Mesenchymal stem cell (in vitro differentiated cells and primary cell): ENCODE data around the gene PXDN.

ENCODE experiments used
- DNase-seq: peaks from one replicate; pipeline ENCODE4 v3.0.0-alpha.2; 2013
- H2AFZ ChIP-seq: one replicate; pipeline ENCODE4 v1.6.1; 2013; ENCODE audit warnings: low read depth, mild to moderate bottlenecking, control low read depth, inconsistent platforms, low read length, moderate library complexity
- H2AK5ac ChIP-seq: 2 replicates; pipeline ENCODE4 v1.6.1; 2013; ENCODE audit warnings: low read length, moderate library complexity, mild to moderate bottlenecking, inconsistent platforms; ENCODE audit not compliant: severe bottlenecking
- H2BK120ac ChIP-seq: one replicate; pipeline ENCODE4 v1.6.1; 2013; ENCODE audit warnings: low read depth, mild to moderate bottlenecking, inconsistent platforms, low read length, moderate library complexity
- H2BK12ac ChIP-seq, 2 experiments: one replicate each; pipeline ENCODE4 v1.6.1; 2013; ENCODE audit warnings: inconsistent platforms in 2 of 2, low read length in 2 of 2, mild to moderate bottlenecking in 2 of 2, moderate library complexity in 2 of 2, control low read depth in 1 of 2
- H2BK15ac ChIP-seq: one replicate; pipeline ENCODE4 v1.6.1; 2013; ENCODE audit warnings: mild to moderate bottlenecking, low read depth, inconsistent platforms; ENCODE audit not compliant: poor library complexity, severe bottlenecking
- H2BK5ac ChIP-seq: 2 replicates; pipeline ENCODE4 v1.6.1; 2013; ENCODE audit warnings: low read depth, mild to moderate bottlenecking, low read length, control low read depth, inconsistent platforms; ENCODE audit not compliant: poor library complexity, severe bottlenecking
- H3K14ac ChIP-seq, 2 experiments: one replicate each; pipeline ENCODE4 v1.6.1; 2013; ENCODE audit warnings: inconsistent platforms in 2 of 2, low read length in 2 of 2, control low read depth in 1 of 2, mild to moderate bottlenecking in 1 of 2, moderate library complexity in 1 of 2
- H3K18ac ChIP-seq, 2 experiments: one replicate each; pipeline ENCODE4 v1.6.1; 2013; ENCODE audit warnings: inconsistent platforms in 2 of 2, low read length in 2 of 2, control low read depth in 1 of 2, low read depth in 1 of 2, mild to moderate bottlenecking in 1 of 2
- H3K23ac ChIP-seq, 2 experiments: one replicate each; pipeline ENCODE4 v1.6.1; 2013; ENCODE audit warnings: inconsistent platforms in 2 of 2, low read length in 2 of 2, mild to moderate bottlenecking in 2 of 2, moderate library complexity in 2 of 2, control low read depth in 1 of 2
- H3K27ac ChIP-seq: 2 replicates; pipeline ENCODE4 v1.5.1; 2013; ENCODE audit warnings: mild to moderate bottlenecking, moderate library complexity, low read length, control low read depth, inconsistent platforms; ENCODE audit not compliant: poor library complexity, severe bottlenecking
- H3K27me3 ChIP-seq, 2 experiments: 2 replicates each; pipeline versions ENCODE4 v1.6.1 to v1.7.0; 2013; ENCODE audit warnings: low read length in 2 of 2, mild to moderate bottlenecking in 2 of 2, moderate library complexity in 2 of 2, control low read depth in 1 of 2, inconsistent platforms in 1 of 2; ENCODE audit not compliant: control insufficient read depth in 1 of 2, insufficient read depth in 1 of 2
- H3K36me3 ChIP-seq, 2 experiments: 2 replicates each; pipeline versions ENCODE4 v1.6.1 to v1.7.0; 2013; ENCODE audit warnings: low read length in 2 of 2, control low read depth in 1 of 2, inconsistent platforms in 1 of 2, low read depth in 1 of 2, mild to moderate bottlenecking in 1 of 2; ENCODE audit not compliant: insufficient read depth in 2 of 2, control insufficient read depth in 1 of 2
- H3K4ac ChIP-seq, 2 experiments: one replicate each; pipeline ENCODE4 v1.6.1; 2013; ENCODE audit warnings: inconsistent platforms in 2 of 2, low read length in 2 of 2, mild to moderate bottlenecking in 2 of 2, moderate library complexity in 2 of 2, control low read depth in 1 of 2, low read depth in 1 of 2
- H3K4me1 ChIP-seq: 2 replicates; pipeline ENCODE4 v1.6.1; 2013; ENCODE audit warnings: low read depth, low read length, control low read depth; ENCODE audit not compliant: control insufficient read depth, insufficient read depth
- H3K4me2 ChIP-seq: 2 replicates; pipeline ENCODE4 v1.6.1; 2013; ENCODE audit warnings: low read length, mild to moderate bottlenecking, inconsistent platforms; ENCODE audit not compliant: poor library complexity, severe bottlenecking
- H3K4me3 ChIP-seq, 2 experiments: 2 replicates each; pipeline versions ENCODE4 v1.5.1 to v1.7.0; 2013; ENCODE audit warnings: low read length in 2 of 2, mild to moderate bottlenecking in 2 of 2, control low read depth in 1 of 2, low read depth in 1 of 2; ENCODE audit not compliant: insufficient read depth in 1 of 2
- H3K79me1 ChIP-seq: replicated peaks from 2 replicates; pipeline ENCODE4 v1.6.1; 2013; ENCODE audit warnings: mild to moderate bottlenecking, control low read depth, low read length, inconsistent platforms; ENCODE audit not compliant: poor library complexity, severe bottlenecking
- H3K9ac ChIP-seq: 2 replicates; pipeline ENCODE4 v1.7.0; 2013; ENCODE audit warnings: mild to moderate bottlenecking, low read length, moderate library complexity
- H3K9me3 ChIP-seq: 2 replicates; pipeline ENCODE4 v1.7.0; 2013; ENCODE audit warnings: mild to moderate bottlenecking, low read length; ENCODE audit not compliant: control insufficient read depth
- H4K8ac ChIP-seq: one replicate; pipeline ENCODE4 v1.6.1; 2013; ENCODE audit warnings: inconsistent platforms, mild to moderate bottlenecking, low read length, moderate library complexity
- H4K91ac ChIP-seq: one replicate; pipeline ENCODE4 v1.6.1; 2013; ENCODE audit warnings: mild to moderate bottlenecking, low read length, inconsistent platforms
- WGBS: methylation state at CpG from one replicate; pipeline ENCODE4 v1.1.7; 2013; ENCODE audit warnings: mixed read lengths; 5-methylcytosine and 5-hydroxymethylcytosine counted together

Gene PXDN

DNA sequence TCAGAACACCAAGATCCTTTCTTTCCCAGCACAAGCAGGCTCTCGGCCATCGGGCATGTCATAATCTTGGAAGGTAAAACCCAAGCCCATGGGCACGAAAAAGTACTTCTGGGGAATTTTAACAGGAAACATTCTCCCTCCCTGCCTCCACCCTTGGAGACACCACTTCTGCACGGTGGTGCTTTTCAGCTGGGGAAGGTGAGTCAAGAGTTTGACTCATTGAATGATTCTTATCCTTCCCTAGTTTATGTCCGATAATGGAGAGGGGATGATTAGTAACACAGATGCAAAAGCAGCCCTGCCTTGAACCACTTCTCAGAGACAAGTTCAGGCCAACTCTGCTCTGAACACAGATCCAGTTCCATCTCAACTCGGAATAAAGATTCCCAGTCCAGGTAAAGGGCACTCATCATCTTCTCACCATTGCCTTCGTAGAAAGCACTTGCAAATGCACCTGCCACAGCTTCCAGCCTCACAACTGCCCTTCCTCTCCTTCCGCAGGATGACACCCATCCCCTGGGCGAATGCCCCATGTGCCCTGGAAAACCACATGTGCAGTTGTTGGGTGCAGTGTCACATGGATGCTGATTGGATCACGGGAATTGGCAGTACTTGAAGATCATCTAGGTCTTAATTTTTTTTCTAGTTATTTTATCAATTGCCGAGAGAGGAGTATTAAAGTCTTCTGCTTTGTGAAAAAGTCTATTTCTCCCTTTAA is 136.2 kb downstream of the PXDN start:
- H3K79me1 ChIP-seq = peaks cover 2% of the 10 kb centered on the region

DNA sequence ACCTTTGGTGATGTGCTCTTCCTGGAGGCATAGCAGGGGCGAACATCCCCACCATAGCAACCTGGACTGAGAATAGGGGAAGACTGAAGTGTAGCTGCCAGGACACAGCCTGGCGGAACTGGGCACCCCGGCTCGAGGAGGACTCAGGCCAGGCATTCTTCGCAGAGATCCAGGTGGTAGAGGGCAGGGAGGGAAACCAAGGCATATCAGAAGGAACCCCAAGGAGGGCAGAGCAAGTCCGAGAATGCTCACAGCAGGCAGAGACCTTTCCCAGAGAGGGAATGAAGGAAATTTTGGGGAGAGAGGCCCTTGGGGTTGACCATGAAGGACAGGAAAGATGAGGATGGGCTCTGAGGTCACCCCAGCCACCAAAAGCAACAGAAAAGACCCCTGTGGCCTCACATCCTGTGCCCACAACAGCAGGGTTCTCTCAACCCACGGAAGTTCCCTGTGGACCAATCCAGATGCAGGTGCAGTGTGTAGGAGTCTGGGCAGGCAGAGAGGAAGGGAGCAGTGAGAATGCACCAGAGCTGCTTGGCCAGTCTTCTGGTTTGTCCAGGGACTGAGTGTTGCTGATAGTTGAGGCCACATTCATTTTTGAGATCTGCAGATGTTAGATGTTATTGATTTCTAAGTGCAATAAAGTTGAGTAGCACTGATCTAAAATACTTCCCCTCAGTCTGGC is 136.9 kb downstream of the PXDN start:
- peak overlapping the region in 1 of 2 experiments; percentile 41 for H3K14ac ChIP-seq
- H3K9me3 ChIP-seq = no peaks in the 10 kb centered on the region
- H2BK15ac ChIP-seq = no peak overlapping the region
- H3K4ac ChIP-seq = no peak overlapping the region
- H3K9ac ChIP-seq = no peak overlapping the region
- no peak overlapping the region for H2BK120ac ChIP-seq
- no peak overlapping the region for H2AFZ ChIP-seq
- H3K27ac ChIP-seq = no peak overlapping the region
- H4K8ac ChIP-seq = no peak overlapping the region
- H3K23ac ChIP-seq = no peak overlapping the region
- WGBS = 89% methylated on average over 7 of the region's 7 CpGs
- no peak overlapping the region for H3K4me3 ChIP-seq
- H2AK5ac ChIP-seq = peak overlapping the region; percentile 40
- peaks cover 26% of the 10 kb centered on the region for H3K4me1 ChIP-seq
- H3K79me1 ChIP-seq = peaks cover 3% of the 10 kb centered on the region
- peak overlapping the region in 1 of 2 experiments; percentile 19 for H2BK12ac ChIP-seq
- H2BK5ac ChIP-seq = no peak overlapping the region
- H3K36me3 ChIP-seq = peaks cover 0 to 12% of the 10 kb centered on the region in 2 experiments
- H4K91ac ChIP-seq = no peak overlapping the region
- H3K4me2 ChIP-seq = no peak overlapping the region
- H3K27me3 ChIP-seq = peaks cover 0 to 16% of the 10 kb centered on the region in 2 experiments
- no peak for DNase-seq
- no peak overlapping the region for H3K18ac ChIP-seq

More for the DNA sequence above, 136.2 kb downstream of the PXDN start:
- Histone ChIP-seq H4K8ac (no peak overlapping the region), H2BK120ac (no peak overlapping the region), H3K14ac (no peak overlapping the region), H2BK12ac (no peak overlapping the region), H2AFZ (no peak overlapping the region), H3K4ac (no peak overlapping the region), H4K91ac (no peak overlapping the region), H3K27me3 (peaks cover 0 to 15% of the 10 kb centered on the region in 2 experiments), H3K9me3 (no peaks in the 10 kb centered on the region), H3K4me3 (no peak overlapping the region), H3K4me2 (no peak overlapping the region), H3K36me3 (peaks cover 0 to 12% of the 10 kb centered on the region in 2 experiments), H3K23ac (no peak overlapping the region), H2BK15ac (no peak overlapping the region), H2AK5ac (no peak overlapping the region), H3K4me1 (peaks cover 30% of the 10 kb centered on the region), H2BK5ac (no peak overlapping the region), H3K9ac (no peak overlapping the region), H3K27ac (no peak overlapping the region), H3K18ac (no peak overlapping the region)
- no peak for DNase-seq
- 84% methylated on average over 9 of the region's 11 CpGs for WGBS

DNA sequence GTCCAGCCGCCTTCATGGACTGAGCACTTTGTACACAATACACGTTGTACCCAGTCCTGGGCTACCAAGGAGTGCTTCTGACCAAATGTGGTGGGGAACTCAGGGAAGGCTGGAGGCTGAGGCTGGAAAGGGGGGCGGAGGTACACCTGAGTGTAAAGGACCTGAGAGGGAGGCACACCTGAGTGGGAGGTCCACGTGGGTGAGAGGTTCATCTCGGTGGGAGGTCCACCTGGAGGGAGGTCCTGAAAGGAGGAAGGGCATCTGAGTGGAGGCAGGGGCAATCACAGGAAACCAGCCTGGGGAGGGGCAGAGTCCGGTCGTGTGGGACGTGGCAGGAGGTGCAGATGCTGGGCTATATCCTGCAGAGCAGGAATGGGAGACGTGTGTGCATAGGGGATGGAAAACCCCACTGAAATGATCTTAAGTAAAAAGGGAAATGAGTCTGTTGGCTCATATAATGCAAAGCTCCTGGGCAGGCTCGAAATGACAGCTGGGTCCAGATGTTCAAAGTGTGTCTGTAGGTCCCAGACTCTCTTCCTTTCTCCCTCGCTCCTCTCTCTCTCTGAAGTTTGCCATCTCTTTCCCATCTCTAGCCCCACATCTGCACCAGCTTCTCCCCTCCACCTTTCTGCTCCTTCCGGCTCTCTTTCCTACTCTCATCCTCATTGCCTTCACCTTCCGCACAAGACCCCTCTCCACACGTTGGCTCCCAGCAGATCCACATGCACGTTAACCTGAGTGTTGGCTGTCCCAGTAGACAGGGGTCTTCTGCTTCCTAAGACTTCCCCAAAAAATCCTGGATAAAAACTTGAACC is 137.7 kb downstream of the PXDN start:
- H3K4me3 ChIP-seq = no peak overlapping the region
- H3K4me1 ChIP-seq = peaks cover 28% of the 10 kb centered on the region
- peaks cover 0 to 16% of the 10 kb centered on the region in 2 experiments for H3K27me3 ChIP-seq
- no peak overlapping the region for H2BK15ac ChIP-seq
- H2BK120ac ChIP-seq = no peak overlapping the region
- no peak overlapping the region for H2AK5ac ChIP-seq
- H2BK5ac ChIP-seq = no peak overlapping the region
- H4K91ac ChIP-seq = peak overlapping the region; percentile 8
- no peak overlapping the region for H3K14ac ChIP-seq
- no peak overlapping the region for H2AFZ ChIP-seq
- peak overlapping the region in 1 of 2 experiments; percentile 3 for H2BK12ac ChIP-seq
- peak overlapping the region; percentile 40 for H4K8ac ChIP-seq
- no peak overlapping the region for H3K4me2 ChIP-seq
- WGBS = 58% methylated on average over 15 of the region's 15 CpGs
- peak overlapping the region in 1 of 2 experiments; percentile 1 for H3K18ac ChIP-seq
- no peak overlapping the region for H3K23ac ChIP-seq
- peak; percentile 85 for DNase-seq
- H3K79me1 ChIP-seq = peaks cover 3% of the 10 kb centered on the region
- no peaks in the 10 kb centered on the region for H3K9me3 ChIP-seq
- peaks cover 0 to 12% of the 10 kb centered on the region in 2 experiments for H3K36me3 ChIP-seq
- H3K27ac ChIP-seq = no peak overlapping the region
- H3K4ac ChIP-seq = no peak overlapping the region
- H3K9ac ChIP-seq = no peak overlapping the region

DNA sequence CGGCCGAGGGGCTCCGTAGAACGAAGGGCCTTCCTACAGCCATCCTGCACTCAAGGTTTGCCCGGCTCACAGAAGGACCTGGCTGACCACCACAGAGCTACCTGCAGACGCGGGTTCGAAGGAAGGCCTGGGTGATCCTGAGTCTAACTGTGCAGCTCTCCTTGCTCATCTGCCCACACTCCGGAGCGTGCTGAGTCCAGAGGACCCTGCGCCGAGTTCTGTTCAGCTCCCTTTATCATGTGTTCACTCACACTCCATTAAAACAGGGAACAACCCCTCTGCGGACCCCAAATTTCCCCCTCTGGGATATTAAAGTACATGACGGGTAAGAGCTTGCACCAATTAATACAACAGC is 138.3 kb downstream of the PXDN start:
- Histone ChIP-seq H4K8ac (peak overlapping the region; percentile 68), H2BK15ac (no peak overlapping the region), H3K14ac (no peak overlapping the region), H3K27me3 (peaks cover 0 to 20% of the 10 kb centered on the region in 2 experiments), H3K18ac (peak overlapping the region in 1 of 2 experiments; percentile 66), H3K9me3 (no peaks in the 10 kb centered on the region), H3K23ac (no peak overlapping the region), H3K4me2 (no peak overlapping the region), H3K4me3 (peak overlapping the region in 1 of 2 experiments; percentile 53), H2BK5ac (no peak overlapping the region), H3K36me3 (peaks cover 0 to 12% of the 10 kb centered on the region in 2 experiments), H2AFZ (no peak overlapping the region), H3K4ac (peak overlapping the region in 1 of 2 experiments; percentile 2), H3K79me1 (peaks cover 3% of the 10 kb centered on the region), H2AK5ac (no peak overlapping the region), H3K9ac (no peak overlapping the region), H2BK12ac (no peak overlapping the region), H2BK120ac (no peak overlapping the region), H4K91ac (peak overlapping the region; percentile 19), H3K4me1 (peaks cover 32% of the 10 kb centered on the region), H3K27ac (no peak overlapping the region)
- 60% methylated on average over 14 of the region's 14 CpGs for WGBS
- no peak for DNase-seq
